Measurements from ENCODE around the gene HIF3A.

Gene HIF3A

DNA sequence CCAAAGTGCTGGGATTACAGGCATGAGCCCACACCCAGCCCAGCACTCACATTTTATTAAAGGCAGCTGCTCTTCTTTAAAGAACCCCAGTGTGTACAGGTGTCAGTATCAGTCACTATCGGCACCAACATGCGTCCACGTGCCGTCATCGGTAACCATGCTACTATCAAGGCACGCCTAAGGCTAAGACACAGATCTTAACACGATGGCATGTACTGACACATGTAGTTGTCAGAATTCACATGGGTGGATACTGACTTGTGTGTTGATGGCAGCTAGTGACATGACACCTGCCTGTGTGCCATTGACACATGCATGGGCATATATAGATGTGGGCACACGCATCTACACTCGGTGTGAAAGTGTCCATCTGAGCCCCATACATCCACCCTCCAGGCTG lies 12.2 kb upstream of the HIF3A start:
- DNase-seq (ENCODE audit: low read depth), result no peak
- TF ChIP-seq, protein P1, sequence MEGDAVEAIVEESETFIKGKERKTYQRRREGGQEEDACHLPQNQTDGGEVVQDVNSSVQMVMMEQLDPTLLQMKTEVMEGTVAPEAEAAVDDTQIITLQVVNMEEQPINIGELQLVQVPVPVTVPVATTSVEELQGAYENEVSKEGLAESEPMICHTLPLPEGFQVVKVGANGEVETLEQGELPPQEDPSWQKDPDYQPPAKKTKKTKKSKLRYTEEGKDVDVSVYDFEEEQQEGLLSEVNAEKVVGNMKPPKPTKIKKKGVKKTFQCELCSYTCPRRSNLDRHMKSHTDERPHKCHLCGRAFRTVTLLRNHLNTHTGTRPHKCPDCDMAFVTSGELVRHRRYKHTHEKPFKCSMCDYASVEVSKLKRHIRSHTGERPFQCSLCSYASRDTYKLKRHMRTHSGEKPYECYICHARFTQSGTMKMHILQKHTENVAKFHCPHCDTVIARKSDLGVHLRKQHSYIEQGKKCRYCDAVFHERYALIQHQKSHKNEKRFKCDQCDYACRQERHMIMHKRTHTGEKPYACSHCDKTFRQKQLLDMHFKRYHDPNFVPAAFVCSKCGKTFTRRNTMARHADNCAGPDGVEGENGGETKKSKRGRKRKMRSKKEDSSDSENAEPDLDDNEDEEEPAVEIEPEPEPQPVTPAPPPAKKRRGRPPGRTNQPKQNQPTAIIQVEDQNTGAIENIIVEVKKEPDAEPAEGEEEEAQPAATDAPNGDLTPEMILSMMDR (conservative IDR thresholded peaks at IDR 0.05; ENCODE audit: low read length), result no peak
- H3K4me3 ChIP-seq (ENCODE audit: low read length), result no peak overlapping the region

GRCh38 chr19:46287585-46287984 lies 9.3 kb upstream of the HIF3A start:
- no peak for DNase-seq (ENCODE audit: low read depth)
- H3K4me3 ChIP-seq (ENCODE audit: low read length), result no peak overlapping the region
- TF ChIP-seq, protein P1 (conservative IDR thresholded peaks at IDR 0.05; ENCODE audit: low read length), result no peak

- peak; percentile 74 for DNase-seq (ENCODE audit: low read depth)
- H3K4me3 ChIP-seq (ENCODE audit: low read length), result no peak overlapping the region
- TF ChIP-seq, protein P1 (conservative IDR thresholded peaks at IDR 0.05; ENCODE audit: low read length), result no peak
Observed at GRCh38 chr19:46288896-46289588, 7.8 kb upstream of the HIF3A start.

- TF ChIP-seq, protein P1 (conservative IDR thresholded peaks at IDR 0.05; ENCODE audit: low read length), result no peak
- DNase-seq (ENCODE audit: low read depth), result no peak
- H3K4me3 ChIP-seq (ENCODE audit: low read length), result no peak overlapping the region
Observed at GRCh38 chr19:46289724-46290619, 6.9 kb upstream of the HIF3A start.

- TF ChIP-seq, protein P1 (conservative IDR thresholded peaks at IDR 0.05; ENCODE audit: low read length), result no peak
- DNase-seq (ENCODE audit: low read depth), result no peak
- no peak overlapping the region for H3K4me3 ChIP-seq (ENCODE audit: low read length)
Observed at GRCh38 chr19:46291829-46292228, 5.0 kb upstream of the HIF3A start.

DNA sequence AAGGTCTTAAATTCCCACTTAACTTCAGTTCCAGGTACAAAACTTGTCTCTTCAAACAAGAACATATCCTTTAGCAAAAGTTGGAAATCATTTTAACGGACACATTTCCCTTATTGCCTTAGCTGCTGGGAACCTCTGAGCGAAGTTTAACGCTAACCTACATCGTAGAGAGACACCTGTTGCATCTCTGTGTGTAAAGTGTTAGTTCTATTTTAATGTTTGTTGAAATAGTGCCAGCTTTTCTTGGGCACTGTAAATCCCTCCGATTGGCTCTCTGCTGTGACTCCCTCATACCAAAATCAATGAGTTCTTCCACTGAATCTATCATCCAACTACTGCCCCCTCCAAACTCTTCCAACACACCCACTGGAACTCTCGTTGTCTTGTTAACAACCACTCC lies 2.3 kb upstream of the HIF3A start:
- TF ChIP-seq, protein P1 (conservative IDR thresholded peaks at IDR 0.05; ENCODE audit: low read length), result no peak
- no peak for DNase-seq (ENCODE audit: low read depth)
- no peak overlapping the region for H3K4me3 ChIP-seq (ENCODE audit: low read length)
